ENCODE data around the gene ZNF777.

DNA sequence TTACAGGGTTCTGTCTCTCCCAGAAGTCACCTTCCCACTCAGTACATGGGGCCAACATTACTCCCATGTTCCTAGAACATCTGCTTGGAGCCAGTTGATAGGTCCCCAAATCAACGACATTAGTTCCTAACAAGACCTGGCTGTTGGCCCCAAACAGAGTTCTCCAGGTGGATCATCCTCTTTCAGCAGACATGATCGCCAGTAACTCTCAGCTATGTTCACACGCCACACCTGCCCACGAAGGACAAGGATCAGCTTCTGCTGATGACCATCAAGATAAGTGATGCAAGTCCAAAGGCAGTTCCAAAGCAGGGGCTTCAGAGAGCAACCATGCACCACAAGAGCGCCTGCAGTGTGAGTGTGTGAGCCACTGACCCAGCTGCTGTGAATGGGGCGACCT is 11.0 kb downstream of the ZNF777 start:
- TF ChIP-seq, protein P1, sequence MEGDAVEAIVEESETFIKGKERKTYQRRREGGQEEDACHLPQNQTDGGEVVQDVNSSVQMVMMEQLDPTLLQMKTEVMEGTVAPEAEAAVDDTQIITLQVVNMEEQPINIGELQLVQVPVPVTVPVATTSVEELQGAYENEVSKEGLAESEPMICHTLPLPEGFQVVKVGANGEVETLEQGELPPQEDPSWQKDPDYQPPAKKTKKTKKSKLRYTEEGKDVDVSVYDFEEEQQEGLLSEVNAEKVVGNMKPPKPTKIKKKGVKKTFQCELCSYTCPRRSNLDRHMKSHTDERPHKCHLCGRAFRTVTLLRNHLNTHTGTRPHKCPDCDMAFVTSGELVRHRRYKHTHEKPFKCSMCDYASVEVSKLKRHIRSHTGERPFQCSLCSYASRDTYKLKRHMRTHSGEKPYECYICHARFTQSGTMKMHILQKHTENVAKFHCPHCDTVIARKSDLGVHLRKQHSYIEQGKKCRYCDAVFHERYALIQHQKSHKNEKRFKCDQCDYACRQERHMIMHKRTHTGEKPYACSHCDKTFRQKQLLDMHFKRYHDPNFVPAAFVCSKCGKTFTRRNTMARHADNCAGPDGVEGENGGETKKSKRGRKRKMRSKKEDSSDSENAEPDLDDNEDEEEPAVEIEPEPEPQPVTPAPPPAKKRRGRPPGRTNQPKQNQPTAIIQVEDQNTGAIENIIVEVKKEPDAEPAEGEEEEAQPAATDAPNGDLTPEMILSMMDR (IDR thresholded peaks at IDR 0.05) = no peak
- TF ChIP-seq AR (CRISPR knock-in tag; IDR thresholded peaks at IDR 0.05) = no peak
- no peak for TF ChIP-seq HMGXB4 (CRISPR knock-in tag; IDR thresholded peaks at IDR 0.05)
- TF ChIP-seq, protein P2, sequence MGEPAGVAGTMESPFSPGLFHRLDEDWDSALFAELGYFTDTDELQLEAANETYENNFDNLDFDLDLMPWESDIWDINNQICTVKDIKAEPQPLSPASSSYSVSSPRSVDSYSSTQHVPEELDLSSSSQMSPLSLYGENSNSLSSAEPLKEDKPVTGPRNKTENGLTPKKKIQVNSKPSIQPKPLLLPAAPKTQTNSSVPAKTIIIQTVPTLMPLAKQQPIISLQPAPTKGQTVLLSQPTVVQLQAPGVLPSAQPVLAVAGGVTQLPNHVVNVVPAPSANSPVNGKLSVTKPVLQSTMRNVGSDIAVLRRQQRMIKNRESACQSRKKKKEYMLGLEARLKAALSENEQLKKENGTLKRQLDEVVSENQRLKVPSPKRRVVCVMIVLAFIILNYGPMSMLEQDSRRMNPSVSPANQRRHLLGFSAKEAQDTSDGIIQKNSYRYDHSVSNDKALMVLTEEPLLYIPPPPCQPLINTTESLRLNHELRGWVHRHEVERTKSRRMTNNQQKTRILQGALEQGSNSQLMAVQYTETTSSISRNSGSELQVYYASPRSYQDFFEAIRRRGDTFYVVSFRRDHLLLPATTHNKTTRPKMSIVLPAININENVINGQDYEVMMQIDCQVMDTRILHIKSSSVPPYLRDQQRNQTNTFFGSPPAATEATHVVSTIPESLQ (CRISPR knock-in tag; IDR thresholded peaks at IDR 0.05) = no peak
- no peak for TF ChIP-seq NR2C2 (CRISPR knock-in tag; IDR thresholded peaks at IDR 0.05)
- TF ChIP-seq TCF7 (CRISPR knock-in tag; IDR thresholded peaks at IDR 0.05; ENCODE audit: low read depth) = no peak
- no peak for TF ChIP-seq NFE2L1 (CRISPR knock-in tag; IDR thresholded peaks at IDR 0.05)
- TF ChIP-seq ZNF512 (CRISPR knock-in tag; IDR thresholded peaks at IDR 0.05; ENCODE audit: borderline replicate concordance) = no peak
- TF ChIP-seq FOXJ3 (CRISPR knock-in tag; IDR thresholded peaks at IDR 0.05; ENCODE audit: borderline replicate concordance) = no peak

All from WTC11 (cell line).